Vagina (tissue), 2 donors: ENCODE measurements around the gene EPAS1. TPM values are rescaled to one million over a fixed set of nuclear protein-coding genes. Genes with fewer than 3 reads are reported as not detected.

Experiments
- DNase-seq, 2 donors: peaks; one replicate each; pipeline ENCODE4 v3.0.0-alpha.2; 2017; ENCODE audit errors: extremely low spot score in 2 of 2
- H3K27ac ChIP-seq: fragments of 200-600 bp; sonication (generic); one replicate; pipeline ENCODE4 v1.5.1; 2019
- H3K27me3 ChIP-seq: fragments of 200-600 bp; sonication (generic); one replicate; pipeline ENCODE4 v1.5.1; 2019
- H3K36me3 ChIP-seq, 2 donors: fragments of 200-600 bp; sonication (generic); one replicate each; pipeline ENCODE4 v1.5.1; 2017 to 2019
- H3K4me1 ChIP-seq: fragments of 200-600 bp; sonication (generic); one replicate; pipeline ENCODE4 v1.5.1; 2019
- H3K4me3 ChIP-seq, 2 donors: fragments of 200-600 bp; sonication (generic); 1 replicate in 1 of 2; 2 replicates in 1 of 2; pipeline ENCODE4 v1.5.1; 2016 to 2019
- H3K9me3 ChIP-seq: fragments of 200-600 bp; sonication (generic); one replicate; pipeline ENCODE4 v1.5.1; 2019
- POLR2A ChIP-seq, 2 donors: fragments of 450-650 bp; IDR thresholded peaks; one replicate each; pipeline ENCODE4 v1.6.1; 2017; ENCODE audit warnings: antibody characterized with exemption in 2 of 2, mild to moderate bottlenecking in 2 of 2, moderate library complexity in 2 of 2
- POLR2AphosphoS5 ChIP-seq, 2 donors: sonication (generic); formaldehyde crosslinking; IDR thresholded peaks; one replicate each; pipeline ENCODE4 v1.9.0; 2017; ENCODE audit warnings: antibody characterized with exemption in 2 of 2, mild to moderate bottlenecking in 2 of 2, low read depth in 1 of 2; ENCODE audit not compliant: insufficient read depth in 1 of 2
- intact Hi-C: fragments of 100-400 bp; cut with DNase I; formaldehyde crosslinking; loops from one replicate; pipeline ENCODE4 v1.15.1; 2023
- total RNA-seq: library from RNA; depleted of rRNA; stranded (reverse); fragments of >200 nt; gene quantifications from one replicate; pipeline ENCODE4 v1.2.3, GENCODE V29; 2016
- TF ChIP-seq, protein P1 (sequence below), 3 experiments: fragments of 450-650 bp in 2 of 3; fragments of 200-600 bp in 1 of 3; sonication (generic) in 1 of 3; IDR thresholded peaks; one replicate each; pipeline ENCODE4 v1.5.1; 2017 to 2019; ENCODE audit warnings: antibody characterized with exemption in 3 of 3, mild to moderate bottlenecking in 2 of 3, moderate library complexity in 2 of 3

EPAS1 gene
- total RNA-seq, 1 donor from 2014 or later, result 222 TPM

DNA sequence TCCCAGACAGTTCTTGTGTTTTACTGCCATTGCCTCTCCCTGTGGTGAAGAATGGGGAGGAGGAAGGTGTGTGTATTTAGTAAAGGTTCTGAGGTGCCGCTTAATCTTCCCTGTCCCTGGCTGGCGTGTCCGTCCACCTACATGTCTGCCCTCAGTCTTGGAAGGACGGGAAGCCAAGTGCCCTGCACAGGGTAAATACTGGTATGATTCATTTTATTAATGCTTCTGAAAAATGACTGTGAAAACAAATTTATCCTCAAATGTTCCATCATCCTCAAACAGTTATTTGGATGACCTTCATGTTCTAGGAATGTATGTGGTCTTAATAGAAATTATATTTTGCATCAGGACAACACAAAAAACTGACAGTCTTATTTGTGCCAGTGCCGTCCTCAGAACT is 6.6 kb downstream of the EPAS1 start:
- Histone ChIP-seq H3K36me3 (no peaks in the 10 kb centered on the region), H3K4me1 (peaks cover 70% of the 10 kb centered on the region), H3K27me3 (no peaks in the 10 kb centered on the region), H3K9me3 (no peaks in the 10 kb centered on the region), H3K4me3 (no peak overlapping the region), H3K27ac (peak overlapping the region; percentile 3)
- no peak for DNase-seq
- intact Hi-C loops, result no loop called here
- TF ChIP-seq, protein P1, sequence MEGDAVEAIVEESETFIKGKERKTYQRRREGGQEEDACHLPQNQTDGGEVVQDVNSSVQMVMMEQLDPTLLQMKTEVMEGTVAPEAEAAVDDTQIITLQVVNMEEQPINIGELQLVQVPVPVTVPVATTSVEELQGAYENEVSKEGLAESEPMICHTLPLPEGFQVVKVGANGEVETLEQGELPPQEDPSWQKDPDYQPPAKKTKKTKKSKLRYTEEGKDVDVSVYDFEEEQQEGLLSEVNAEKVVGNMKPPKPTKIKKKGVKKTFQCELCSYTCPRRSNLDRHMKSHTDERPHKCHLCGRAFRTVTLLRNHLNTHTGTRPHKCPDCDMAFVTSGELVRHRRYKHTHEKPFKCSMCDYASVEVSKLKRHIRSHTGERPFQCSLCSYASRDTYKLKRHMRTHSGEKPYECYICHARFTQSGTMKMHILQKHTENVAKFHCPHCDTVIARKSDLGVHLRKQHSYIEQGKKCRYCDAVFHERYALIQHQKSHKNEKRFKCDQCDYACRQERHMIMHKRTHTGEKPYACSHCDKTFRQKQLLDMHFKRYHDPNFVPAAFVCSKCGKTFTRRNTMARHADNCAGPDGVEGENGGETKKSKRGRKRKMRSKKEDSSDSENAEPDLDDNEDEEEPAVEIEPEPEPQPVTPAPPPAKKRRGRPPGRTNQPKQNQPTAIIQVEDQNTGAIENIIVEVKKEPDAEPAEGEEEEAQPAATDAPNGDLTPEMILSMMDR (IDR thresholded peaks at IDR 0.05), result no peak
- TF ChIP-seq POLR2AphosphoS5 (IDR thresholded peaks at IDR 0.05; ENCODE audit: insufficient read depth in 1 of 2, low read depth in 1 of 2) (no peak), POLR2A (IDR thresholded peaks at IDR 0.05) (no peak)

DNA sequence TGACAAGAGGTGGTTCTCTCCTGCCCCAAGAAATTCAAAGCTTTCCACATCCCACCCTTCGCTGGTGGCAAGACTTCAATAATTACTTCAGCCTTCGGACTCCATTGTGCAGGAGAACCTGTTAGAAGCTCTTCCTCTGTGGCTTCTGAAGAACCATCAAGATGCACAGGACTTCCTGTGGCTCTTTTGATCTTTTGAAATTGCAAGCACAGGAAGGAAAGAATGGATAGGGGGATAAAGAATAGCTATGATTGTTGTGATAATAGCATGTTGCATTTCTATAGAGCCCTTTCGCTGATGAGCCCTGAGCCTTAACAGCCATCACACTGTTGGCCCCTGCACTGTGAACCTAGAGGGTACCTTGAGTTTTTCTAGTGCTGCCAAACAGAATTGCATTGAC is 7.4 kb downstream of the EPAS1 start:
- no peaks in the 10 kb centered on the region for H3K27me3 ChIP-seq
- no peak for DNase-seq
- TF ChIP-seq POLR2A (IDR thresholded peaks at IDR 0.05) (no peak), POLR2AphosphoS5 (IDR thresholded peaks at IDR 0.05; ENCODE audit: insufficient read depth in 1 of 2, low read depth in 1 of 2) (no peak)
- TF ChIP-seq, protein P1 (IDR thresholded peaks at IDR 0.05), result no peak
- peaks cover 77% of the 10 kb centered on the region for H3K4me1 ChIP-seq
- H3K36me3 ChIP-seq, result no peaks in the 10 kb centered on the region
- no peaks in the 10 kb centered on the region for H3K9me3 ChIP-seq
- H3K4me3 ChIP-seq, result no peak overlapping the region
- intact Hi-C loops, result loop anchor here (5.0 kb wide), 1 partner anchor 43 kb away; no protein-coding TSS in a partner anchor
- H3K27ac ChIP-seq, result no peak overlapping the region

DNA sequence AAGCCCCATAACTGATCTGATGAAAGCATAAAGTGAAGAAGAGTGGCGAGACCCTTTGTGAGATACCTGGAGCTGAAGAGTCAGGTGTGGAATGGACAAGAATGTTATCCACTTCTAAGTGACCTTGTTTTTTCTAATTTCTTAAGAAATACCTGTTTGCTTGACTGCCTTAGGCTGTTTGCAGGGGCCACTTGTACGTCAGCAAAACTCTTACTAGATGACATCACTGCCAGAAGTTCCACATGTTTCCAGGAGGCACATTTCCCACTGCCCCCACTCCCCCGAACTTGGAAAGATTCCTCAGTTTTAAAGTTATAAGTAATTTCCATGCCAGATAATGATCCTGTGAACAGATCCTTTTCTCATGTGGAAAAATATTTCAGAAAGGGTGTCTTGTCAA is 8.0 kb downstream of the EPAS1 start:
- intact Hi-C loops, result loop anchor here (5.0 kb wide), 1 partner anchor 42 kb away; no protein-coding TSS in a partner anchor
- Histone ChIP-seq H3K9me3 (no peaks in the 10 kb centered on the region), H3K27me3 (no peaks in the 10 kb centered on the region), H3K27ac (no peak overlapping the region), H3K4me1 (peaks cover 75% of the 10 kb centered on the region), H3K4me3 (no peak overlapping the region), H3K36me3 (no peaks in the 10 kb centered on the region)
- TF ChIP-seq, protein P1 (IDR thresholded peaks at IDR 0.05), result no peak
- TF ChIP-seq POLR2A (IDR thresholded peaks at IDR 0.05) (no peak), POLR2AphosphoS5 (IDR thresholded peaks at IDR 0.05; ENCODE audit: insufficient read depth in 1 of 2, low read depth in 1 of 2) (no peak)
- DNase-seq, result no peak

DNA sequence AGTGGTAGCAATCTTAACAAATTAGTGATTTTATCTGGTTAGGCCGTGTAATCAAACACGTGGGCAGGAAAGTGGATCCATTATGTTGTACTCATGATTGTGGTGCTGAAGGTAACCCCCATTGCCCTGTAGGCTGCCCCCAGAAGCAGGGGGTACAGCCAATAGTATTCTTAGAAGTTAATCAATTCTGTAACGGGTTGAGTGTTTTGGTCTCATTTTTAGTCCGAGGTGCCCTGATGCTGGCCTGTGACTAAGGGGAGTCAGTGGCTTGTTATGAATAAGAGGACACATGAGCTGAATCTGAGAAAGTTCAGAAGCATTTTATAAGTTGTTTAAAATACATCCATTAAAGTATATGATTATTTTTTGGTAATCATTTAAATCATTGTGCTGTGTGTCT is 8.6 kb downstream of the EPAS1 start:
- intact Hi-C loops, result loop anchor here (5.0 kb wide), 1 partner anchor 42 kb away; no protein-coding TSS in a partner anchor
- DNase-seq, result no peak
- H3K4me3 ChIP-seq, result no peak overlapping the region
- H3K27ac ChIP-seq, result peak overlapping the region; percentile 25
- TF ChIP-seq POLR2AphosphoS5 (IDR thresholded peaks at IDR 0.05; ENCODE audit: insufficient read depth in 1 of 2, low read depth in 1 of 2) (no peak), POLR2A (IDR thresholded peaks at IDR 0.05) (no peak)
- TF ChIP-seq, protein P1 (IDR thresholded peaks at IDR 0.05), result no peak
- no peaks in the 10 kb centered on the region for H3K27me3 ChIP-seq
- H3K9me3 ChIP-seq, result no peaks in the 10 kb centered on the region
- peaks cover 74% of the 10 kb centered on the region for H3K4me1 ChIP-seq
- no peaks in the 10 kb centered on the region for H3K36me3 ChIP-seq

DNA sequence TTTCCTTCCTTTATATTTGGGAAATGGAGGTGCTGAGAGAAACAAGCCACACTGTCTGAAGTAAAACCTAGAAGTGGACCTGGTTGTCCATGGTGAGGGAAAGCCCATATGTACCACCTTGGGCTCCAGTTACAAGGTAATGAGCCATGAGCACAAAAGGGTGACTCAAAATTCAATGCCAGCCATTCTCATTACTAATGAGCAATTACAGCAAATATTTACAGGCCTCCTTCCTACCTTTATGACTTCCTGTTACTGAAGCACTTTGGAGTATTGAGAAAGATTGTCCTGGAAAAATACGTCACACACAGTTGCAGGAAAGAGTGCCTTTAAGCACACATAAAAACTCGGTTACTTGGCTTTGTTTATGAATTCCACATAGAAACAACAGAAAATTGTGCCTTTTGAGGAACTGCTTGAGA is 9.1 kb downstream of the EPAS1 start:
- no peak overlapping the region for H3K4me3 ChIP-seq
- H3K27ac ChIP-seq, result peak overlapping the region; percentile 25
- H3K4me1 ChIP-seq, result peaks cover 79% of the 10 kb centered on the region
- TF ChIP-seq, protein P1 (IDR thresholded peaks at IDR 0.05), result no peak
- TF ChIP-seq POLR2A (IDR thresholded peaks at IDR 0.05) (no peak), POLR2AphosphoS5 (IDR thresholded peaks at IDR 0.05; ENCODE audit: insufficient read depth in 1 of 2, low read depth in 1 of 2) (peak in 1 of 2 donors; percentile 86)
- DNase-seq, result no peak
- H3K9me3 ChIP-seq, result no peaks in the 10 kb centered on the region
- H3K36me3 ChIP-seq, result no peaks in the 10 kb centered on the region
- H3K27me3 ChIP-seq, result no peaks in the 10 kb centered on the region
- intact Hi-C loops, result loop anchor here (5.0 kb wide), 1 partner anchor 41 kb away; no protein-coding TSS in a partner anchor
